GM18499 (cell line): ENCODE results near the gene SLFN5.
"Not testable (repeated sequence)": the region's sequence is repeated elsewhere in the genome, so short reads cannot be mapped to it uniquely, and the experiment has no call there.

Experiments used
- ATAC-seq: cut with Tn5 transposase; IDR thresholded peaks from one replicate; pipeline ENCODE4 v1.9.1; 2021; ENCODE audit warnings: moderate number of reproducible peaks; ENCODE audit not compliant: insufficient read depth, unreplicated experiment

SLFN5 gene

GRCh38 chr17:35242805-35243560, at the start of gene SLFN5:
Gene SLFN5 (plus strand): TSS chr17:35243072. CDS start chr17:35258691, 15,619 bp downstream.
- ATAC-seq: peak; percentile 48

GRCh38 chr17:35194001-35194400, 48.9 kb upstream of the SLFN5 start, which contains the start of gene SLC35G3:
Gene SLC35G3 (minus strand): TSS chr17:35194393. CDS start chr17:35194307, 86 bp downstream.
- not testable (repeated sequence) for ATAC-seq

- not testable (repeated sequence) for ATAC-seq
Measured at GRCh38 chr17:35195062-35195461, 47.8 kb upstream of the SLFN5 start.

- ATAC-seq: not testable (repeated sequence)
Measured at GRCh38 chr17:35202582-35202981, 40.3 kb upstream of the SLFN5 start.

GRCh38 chr17:35210741-35211140, 32.1 kb upstream of the SLFN5 start:
- no peak for ATAC-seq

- ATAC-seq: no peak
Measured at GRCh38 chr17:35212668-35213067, 30.2 kb upstream of the SLFN5 start.

- no peak for ATAC-seq
Measured at GRCh38 chr17:35213412-35213940, 29.4 kb upstream of the SLFN5 start.

- ATAC-seq: no peak
Measured at GRCh38 chr17:35214192-35214591, 28.7 kb upstream of the SLFN5 start.

GRCh38 chr17:35214631-35215273, 28.1 kb upstream of the SLFN5 start:
- no peak for ATAC-seq

- ATAC-seq: no peak
Measured at GRCh38 chr17:35217107-35217506, 25.8 kb upstream of the SLFN5 start.

- ATAC-seq: no peak
Measured at GRCh38 chr17:35218915-35219314, 24.0 kb upstream of the SLFN5 start.

GRCh38 chr17:35222452-35222851, 20.4 kb upstream of the SLFN5 start:
- no peak for ATAC-seq

GRCh38 chr17:35224436-35224835, 18.4 kb upstream of the SLFN5 start:
- ATAC-seq: no peak

GRCh38 chr17:35227546-35227945, 15.3 kb upstream of the SLFN5 start:
- no peak for ATAC-seq

- ATAC-seq: no peak
Measured at GRCh38 chr17:35229638-35230037, 13.2 kb upstream of the SLFN5 start.

GRCh38 chr17:35234315-35234714, 8.6 kb upstream of the SLFN5 start:
- ATAC-seq: not testable (repeated sequence)

GRCh38 chr17:35235289-35235688, 7.6 kb upstream of the SLFN5 start:
- no peak for ATAC-seq

GRCh38 chr17:35235917-35236316, 7.0 kb upstream of the SLFN5 start:
- ATAC-seq: no peak

- ATAC-seq: no peak
Measured at GRCh38 chr17:35236821-35237220, 6.1 kb upstream of the SLFN5 start.

GRCh38 chr17:35238821-35239220, 4.1 kb upstream of the SLFN5 start:
- no peak for ATAC-seq

GRCh38 chr17:35239823-35240222, 3.0 kb upstream of the SLFN5 start:
- ATAC-seq: no peak
